Neutrophil (primary cell): ENCODE measurements around the gene PPP1R3E.

ENCODE experiments used
- H3K27ac ChIP-seq: fragments of 200-600 bp; sonication (generic); 2 replicates; pipeline ENCODE4 v1.5.1; 2016; ENCODE audit warnings: mild to moderate bottlenecking, moderate library complexity
- H3K27me3 ChIP-seq: fragments of 200-600 bp; sonication (generic); 2 replicates; pipeline ENCODE4 v1.6.0; 2016; ENCODE audit warnings: mild to moderate bottlenecking
- H3K36me3 ChIP-seq: fragments of 200-600 bp; sonication (generic); 2 replicates; pipeline ENCODE4 v1.5.1; 2017
- H3K4me1 ChIP-seq, 2 experiments: fragments of 200-600 bp in 1 of 2; sonication (generic) in 1 of 2; 1 replicate in 1 of 2; 2 replicates in 1 of 2; pipeline versions ENCODE4 v1.5.1 to v1.6.1; 2013 to 2016; ENCODE audit warnings: low read depth in 1 of 2, low read length in 1 of 2, mild to moderate bottlenecking in 1 of 2, moderate library complexity in 1 of 2; ENCODE audit not compliant: control insufficient read depth in 1 of 2, insufficient read depth in 1 of 2
- H3K4me3 ChIP-seq, 2 experiments: fragments of 200-600 bp in 1 of 2; sonication (generic) in 1 of 2; 1 replicate in 1 of 2; 2 replicates in 1 of 2; pipeline ENCODE4 v1.5.1; 2013 to 2016; ENCODE audit warnings: low read depth in 1 of 2, low read length in 1 of 2, mild to moderate bottlenecking in 1 of 2, moderate library complexity in 1 of 2
- H3K9me3 ChIP-seq: fragments of 200-600 bp; sonication (generic); 2 replicates; pipeline ENCODE4 v1.5.1; 2016
- TF ChIP-seq, protein P1 (sequence below): fragments of 200-600 bp; sonication (generic); IDR thresholded peaks from 2 replicates; pipeline ENCODE4 v1.5.1; 2016; ENCODE audit warnings: antibody characterized with exemption

PPP1R3E gene

GRCh38 chr14:23259426-23259825 lies 43.2 kb downstream of the PPP1R3E start:
- Histone ChIP-seq H3K9me3 (no peaks in the 10 kb centered on the region), H3K27ac (no peak overlapping the region), H3K4me1 (no peaks in the 10 kb centered on the region), H3K27me3 (peaks cover 33% of the 10 kb centered on the region), H3K36me3 (no peaks in the 10 kb centered on the region), H3K4me3 (no peak overlapping the region)
- TF ChIP-seq, protein P1, sequence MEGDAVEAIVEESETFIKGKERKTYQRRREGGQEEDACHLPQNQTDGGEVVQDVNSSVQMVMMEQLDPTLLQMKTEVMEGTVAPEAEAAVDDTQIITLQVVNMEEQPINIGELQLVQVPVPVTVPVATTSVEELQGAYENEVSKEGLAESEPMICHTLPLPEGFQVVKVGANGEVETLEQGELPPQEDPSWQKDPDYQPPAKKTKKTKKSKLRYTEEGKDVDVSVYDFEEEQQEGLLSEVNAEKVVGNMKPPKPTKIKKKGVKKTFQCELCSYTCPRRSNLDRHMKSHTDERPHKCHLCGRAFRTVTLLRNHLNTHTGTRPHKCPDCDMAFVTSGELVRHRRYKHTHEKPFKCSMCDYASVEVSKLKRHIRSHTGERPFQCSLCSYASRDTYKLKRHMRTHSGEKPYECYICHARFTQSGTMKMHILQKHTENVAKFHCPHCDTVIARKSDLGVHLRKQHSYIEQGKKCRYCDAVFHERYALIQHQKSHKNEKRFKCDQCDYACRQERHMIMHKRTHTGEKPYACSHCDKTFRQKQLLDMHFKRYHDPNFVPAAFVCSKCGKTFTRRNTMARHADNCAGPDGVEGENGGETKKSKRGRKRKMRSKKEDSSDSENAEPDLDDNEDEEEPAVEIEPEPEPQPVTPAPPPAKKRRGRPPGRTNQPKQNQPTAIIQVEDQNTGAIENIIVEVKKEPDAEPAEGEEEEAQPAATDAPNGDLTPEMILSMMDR, result no peak

DNA sequence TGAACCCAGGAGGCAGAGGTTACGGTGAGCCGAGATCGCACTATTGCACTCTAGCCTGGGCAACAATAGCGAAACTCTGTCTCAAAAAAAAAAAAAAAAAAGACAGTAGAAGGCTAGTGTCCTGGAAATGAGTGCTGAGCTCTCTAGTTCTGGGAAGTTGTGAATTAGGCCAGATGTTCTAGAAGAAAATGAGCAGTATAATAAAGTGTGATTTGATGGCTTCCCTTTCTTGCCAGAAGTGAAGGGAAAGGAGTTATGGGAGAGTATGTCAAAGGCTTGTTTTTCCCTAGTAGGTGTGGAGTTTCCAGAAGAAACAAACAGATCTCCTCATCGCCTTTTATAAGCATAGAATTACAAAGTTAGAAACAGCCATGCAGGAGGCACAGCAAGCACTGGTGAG lies 44.4 kb downstream of the PPP1R3E start:
- Histone ChIP-seq H3K4me1 (no peaks in the 10 kb centered on the region), H3K9me3 (no peaks in the 10 kb centered on the region), H3K4me3 (no peak overlapping the region), H3K27me3 (peaks cover 22% of the 10 kb centered on the region), H3K27ac (no peak overlapping the region), H3K36me3 (no peaks in the 10 kb centered on the region)
- TF ChIP-seq, protein P1, result no peak

- no peaks in the 10 kb centered on the region for H3K36me3 ChIP-seq
- TF ChIP-seq, protein P1, result no peak
- H3K27me3 ChIP-seq, result no peaks in the 10 kb centered on the region
- no peaks in the 10 kb centered on the region for H3K9me3 ChIP-seq
- H3K27ac ChIP-seq, result no peak overlapping the region
- no peaks in the 10 kb centered on the region for H3K4me1 ChIP-seq
- no peak overlapping the region for H3K4me3 ChIP-seq
Observed at GRCh38 chr14:23252420-23253333, 50.0 kb downstream of the PPP1R3E start.

- Histone ChIP-seq H3K4me1 (no peaks in the 10 kb centered on the region), H3K27me3 (no peaks in the 10 kb centered on the region), H3K27ac (no peak overlapping the region), H3K36me3 (no peaks in the 10 kb centered on the region), H3K4me3 (no peak overlapping the region), H3K9me3 (no peaks in the 10 kb centered on the region)
- TF ChIP-seq, protein P1, result no peak
Observed at GRCh38 chr14:23252006-23252405, 50.7 kb downstream of the PPP1R3E start.

DNA sequence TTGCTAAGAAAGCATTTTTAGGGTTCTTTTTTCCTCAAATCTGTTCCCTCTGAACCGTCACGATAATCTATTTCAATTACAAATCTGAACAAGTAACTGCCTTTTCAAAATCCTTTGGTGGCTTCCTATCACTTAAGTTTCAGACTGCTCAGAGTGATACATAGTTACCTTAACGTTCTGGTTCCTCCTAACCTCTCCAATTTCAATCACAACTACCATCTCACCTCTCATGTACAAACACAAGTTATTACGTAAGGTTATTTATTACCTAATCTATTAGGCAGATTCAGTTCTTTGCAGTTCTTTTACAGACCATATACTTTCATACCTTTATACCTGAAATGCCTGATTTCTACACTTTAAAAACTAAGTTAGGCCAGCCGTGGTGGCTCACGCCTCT lies 52.8 kb downstream of the PPP1R3E start:
- H3K4me3 ChIP-seq, result no peak overlapping the region
- H3K36me3 ChIP-seq, result no peaks in the 10 kb centered on the region
- no peaks in the 10 kb centered on the region for H3K4me1 ChIP-seq
- H3K27ac ChIP-seq, result no peak overlapping the region
- TF ChIP-seq, protein P1, result no peak
- H3K27me3 ChIP-seq, result no peaks in the 10 kb centered on the region
- no peaks in the 10 kb centered on the region for H3K9me3 ChIP-seq
